ENCODE data around the gene SH3BP5. TPM values are rescaled to one million over a fixed set of nuclear protein-coding genes. Genes with fewer than 3 reads are reported as not detected.

SH3BP5 gene
- total and polyA plus RNA-seq, 12 donors = 6.7 to 22.4 (median 9.8) TPM

GRCh38 chr3:15228147-15228546, 104.2 kb downstream of the SH3BP5 start:
- Histone ChIP-seq H3K9me3 (no peaks in the 10 kb centered on the region), H3K27me3 (no peaks in the 10 kb centered on the region), H3K36me3 (peaks cover 0 to 100% (median 42%) of the 10 kb centered on the region in 9 donors), H3K4me3 (no peak overlapping the region), H3K4me1 (no peaks in the 10 kb centered on the region), H3K27ac (no peak overlapping the region)
- ATAC-seq = no peak
- no peak for DNase-seq
- WGBS, 2 donors = 92 to 94% methylated on average over 1 of the region's 1 CpG
- intact Hi-C loops (cut with DNase I) = loop anchor here in 1 of 10 donors (10.0 kb wide), 1 partner anchor 347 kb away; no protein-coding TSS in a partner anchor
- no peak for TF ChIP-seq CTCF (IDR thresholded peaks at IDR 0.05)

- intact Hi-C loops (cut with DNase I) = loop anchor here in 1 of 10 donors (10.0 kb wide), 1 partner anchor 351 kb away; no protein-coding TSS in a partner anchor
- Histone ChIP-seq H3K36me3 (peaks cover 0 to 100% (median 58%) of the 10 kb centered on the region in 9 donors), H3K4me3 (no peak overlapping the region), H3K4me1 (peaks cover 0 to 9% (median 2%) of the 10 kb centered on the region in 9 donors), H3K27ac (no peak overlapping the region), H3K27me3 (no peaks in the 10 kb centered on the region), H3K9me3 (no peaks in the 10 kb centered on the region)
- DNase-seq = no peak
- no peak for ATAC-seq
- WGBS, 2 donors = 92 to 94% methylated on average over 7 of the region's 7 CpGs
- no peak for TF ChIP-seq CTCF (IDR thresholded peaks at IDR 0.05)
Measured at GRCh38 chr3:15223685-15224572, 108.5 kb downstream of the SH3BP5 start.

GRCh38 chr3:15221574-15222217, 110.7 kb downstream of the SH3BP5 start:
- no peak for ATAC-seq
- intact Hi-C loops (cut with DNase I) = loop anchor here in 1 of 10 donors (10.0 kb wide), 1 partner anchor 353 kb away; no protein-coding TSS in a partner anchor

More at GRCh38 chr3:15221574-15222217, 110.7 kb downstream of the SH3BP5 start:
- Histone ChIP-seq H3K27ac (no peak overlapping the region), H3K4me3 (no peak overlapping the region), H3K36me3 (peaks cover 0 to 100% (median 52%) of the 10 kb centered on the region in 9 donors), H3K27me3 (no peaks in the 10 kb centered on the region), H3K4me1 (peaks cover 0 to 28% (median 10%) of the 10 kb centered on the region in 9 donors), H3K9me3 (no peaks in the 10 kb centered on the region)
- no peak for DNase-seq
- TF ChIP-seq CTCF (IDR thresholded peaks at IDR 0.05) = no peak
- WGBS, 2 donors = 90 to 92% methylated on average over 11 of the region's 11 CpGs
